Lung microvascular endothelial cell (primary cell): ENCODE measurements around the gene PRAMEF1. TPM values are rescaled to one million over a fixed set of nuclear protein-coding genes. Genes with fewer than 3 reads are reported as not detected.
"Not testable (repeated sequence)": the region's sequence is repeated elsewhere in the genome, so short reads cannot be mapped to it uniquely, and the experiment has no call there.

Experiments
- DNase-seq, 2 donors: peaks; one replicate each; pipeline versions ENCODE4 v3.0.0 to v3.0.0-alpha.2; 2010; ENCODE audit warnings: low read depth in 2 of 2
- total RNA-seq: library from RNA; depleted of rRNA; stranded (reverse); fragments of >200 nt; gene quantifications from 2 replicates; pipeline ENCODE4 v1.2.1, GENCODE V29; 2014

The PRAMEF1 gene, protein sequence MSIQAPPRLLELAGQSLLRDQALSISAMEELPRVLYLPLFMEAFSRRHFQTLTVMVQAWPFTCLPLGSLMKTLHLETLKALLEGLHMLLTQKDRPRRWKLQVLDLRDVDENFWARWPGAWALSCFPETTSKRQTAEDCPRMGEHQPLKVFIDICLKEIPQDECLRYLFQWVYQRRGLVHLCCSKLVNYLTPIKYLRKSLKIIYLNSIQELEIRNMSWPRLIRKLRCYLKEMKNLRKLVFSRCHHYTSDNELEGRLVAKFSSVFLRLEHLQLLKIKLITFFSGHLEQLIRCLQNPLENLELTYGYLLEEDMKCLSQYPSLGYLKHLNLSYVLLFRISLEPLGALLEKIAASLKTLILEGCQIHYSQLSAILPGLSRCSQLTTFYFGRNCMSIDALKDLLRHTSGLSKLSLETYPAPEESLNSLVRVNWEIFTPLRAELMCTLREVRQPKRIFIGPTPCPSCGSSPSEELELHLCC
- not detected in 2 replicates for total RNA-seq

DNA sequence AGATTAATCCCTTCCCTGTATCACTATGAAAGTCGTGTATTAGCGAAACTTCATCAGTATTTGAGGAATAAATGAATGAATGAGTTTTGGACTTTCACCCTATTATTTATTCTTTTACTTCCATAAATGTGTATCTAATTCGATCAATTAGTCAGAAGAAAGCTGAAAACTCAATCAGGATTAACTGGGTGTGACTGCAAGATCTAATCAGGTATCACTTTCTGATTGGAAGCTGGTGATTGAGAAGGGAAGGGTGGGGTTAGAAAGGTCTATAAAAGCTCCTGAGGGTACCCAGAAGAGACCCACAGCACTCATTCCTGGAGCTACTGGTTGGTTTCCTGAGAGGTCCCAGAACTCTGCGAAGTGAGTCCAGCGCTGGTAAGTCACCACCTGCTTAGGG lies at the start of gene PRAMEF1:
Gene PRAMEF1 (plus strand): TSS at position 301 of the 400 bp plus-strand sequence. CDS start 1,831 bp downstream, outside the sequence.
- not testable (repeated sequence) for DNase-seq

DNA sequence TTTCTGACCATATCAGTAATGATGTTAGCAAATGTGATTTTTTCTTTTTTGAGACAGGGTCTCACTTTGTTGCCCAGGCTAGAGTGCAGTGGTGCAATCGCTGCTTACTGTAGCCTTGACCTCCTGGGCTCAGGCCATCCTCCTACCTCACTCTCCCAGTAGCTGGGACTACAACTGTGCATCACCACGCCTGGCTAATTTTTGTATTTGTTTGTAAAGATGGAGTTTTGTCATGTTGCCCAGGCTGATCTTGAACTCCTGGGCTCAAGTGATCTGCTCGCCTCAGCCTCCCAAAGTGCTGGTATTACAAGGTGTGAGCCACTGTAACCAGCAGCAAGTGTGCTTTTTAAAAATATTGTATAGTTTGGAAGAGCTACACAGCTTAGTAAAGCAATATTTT lies 49.3 kb upstream of the PRAMEF1 start:
- no peak for DNase-seq

DNA sequence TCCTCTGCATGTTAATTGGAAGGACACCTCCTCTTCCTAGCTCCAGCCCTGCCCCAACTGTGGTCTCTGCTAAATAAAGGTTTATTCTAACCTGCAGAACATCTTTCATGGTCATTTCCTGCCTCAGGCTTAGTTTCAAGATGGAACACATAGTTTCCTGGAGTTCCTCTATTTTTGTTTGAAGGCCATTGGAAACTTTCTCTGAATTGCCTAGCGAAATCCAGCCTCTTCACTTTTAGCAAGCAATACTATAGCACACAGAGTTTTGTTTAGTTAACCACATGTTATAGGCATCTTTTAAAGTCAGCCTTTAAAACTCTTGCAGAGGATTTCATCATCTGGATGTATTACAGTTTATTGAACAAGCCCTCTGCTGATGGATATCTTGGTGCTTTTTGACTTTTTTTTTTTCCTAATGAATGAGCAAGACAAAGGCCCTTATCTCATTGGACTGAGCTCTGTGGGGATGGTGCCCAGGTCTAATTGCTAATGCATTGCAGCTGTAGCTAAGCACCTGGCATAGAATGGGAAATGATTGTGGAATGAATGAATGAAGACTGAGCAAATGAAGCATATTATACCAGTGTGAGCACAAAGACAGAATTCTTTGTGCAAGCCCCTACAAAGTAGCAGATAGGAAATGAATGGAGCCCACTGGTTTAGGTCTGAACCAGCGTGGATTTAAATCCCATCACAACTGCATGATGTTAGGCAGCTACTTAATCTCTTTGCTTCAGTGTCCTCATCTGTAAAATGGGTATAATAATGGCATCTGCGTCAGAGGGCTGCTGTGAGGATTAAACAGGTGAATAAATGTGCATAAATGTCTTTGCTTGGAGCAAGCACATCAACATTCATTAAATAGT lies 45.8 kb upstream of the PRAMEF1 start:
- DNase-seq = no peak

DNA sequence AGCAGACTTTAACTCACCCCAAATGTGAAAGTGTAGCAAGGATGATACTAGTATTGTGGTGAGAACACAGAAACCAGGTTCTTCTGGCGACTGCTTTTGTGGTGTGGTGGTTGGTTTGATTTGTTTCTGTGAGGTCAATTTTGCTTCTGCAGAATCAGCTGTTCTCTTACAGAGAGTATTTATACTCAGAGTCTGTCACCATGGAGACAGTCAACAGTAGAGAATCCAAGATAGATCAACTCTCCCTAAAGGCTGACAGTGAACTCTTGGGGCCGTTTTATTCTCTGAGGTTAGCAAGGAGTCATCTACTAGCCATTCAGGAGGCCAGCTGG lies 45.2 kb upstream of the PRAMEF1 start, which contains the start of gene CFAP107:
Gene CFAP107 (plus strand): TSS at position 209 of the 332 bp plus-strand sequence. CDS start 231 bp downstream, outside the sequence.
- DNase-seq = no peak

DNA sequence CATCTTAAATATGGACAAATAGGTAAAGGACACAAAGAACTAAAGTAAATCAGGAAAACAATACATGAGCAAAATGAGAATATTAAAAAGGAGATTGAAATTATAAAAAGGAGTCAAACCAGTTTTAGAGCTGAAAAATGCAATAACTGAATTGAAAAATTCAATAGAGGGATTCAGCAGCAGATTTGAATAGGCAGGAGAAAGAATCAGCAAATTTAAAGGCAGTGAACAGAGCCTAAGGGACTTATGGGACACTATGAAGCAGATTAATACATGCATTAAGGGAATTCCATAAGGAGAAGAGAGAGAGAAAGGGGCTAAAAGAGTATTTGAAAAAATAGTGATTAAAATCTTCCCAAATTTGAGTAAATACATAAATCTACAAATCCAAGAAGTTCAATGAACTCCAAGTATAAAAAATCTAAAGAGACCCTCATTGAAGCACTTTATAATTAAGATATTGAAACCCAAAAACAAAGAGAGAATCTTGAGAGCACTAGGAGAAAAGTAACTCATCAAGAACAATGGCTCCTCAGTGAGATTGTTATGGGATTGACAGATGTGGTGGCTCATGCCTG lies 42.3 kb upstream of the PRAMEF1 start:
- DNase-seq = no peak

DNA sequence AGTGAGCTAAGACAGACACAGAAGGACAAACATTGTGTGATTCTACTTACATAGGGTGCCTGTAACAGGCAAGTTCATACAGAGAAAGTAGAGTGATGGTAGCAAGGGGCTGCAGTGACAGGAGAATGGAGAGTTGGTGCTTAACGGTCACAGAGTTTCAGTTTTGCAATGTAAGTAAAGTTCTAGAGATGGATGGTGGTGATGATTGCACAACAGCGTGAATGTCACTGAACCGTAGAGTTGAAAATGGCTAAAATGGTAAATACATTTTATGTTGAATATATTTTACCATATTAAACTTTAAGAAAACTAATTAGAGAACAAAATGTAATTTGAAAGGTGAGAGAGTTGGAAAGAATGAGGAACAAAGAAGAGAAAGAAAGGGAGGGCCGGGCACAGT lies 36.5 kb upstream of the PRAMEF1 start:
- DNase-seq = no peak

DNA sequence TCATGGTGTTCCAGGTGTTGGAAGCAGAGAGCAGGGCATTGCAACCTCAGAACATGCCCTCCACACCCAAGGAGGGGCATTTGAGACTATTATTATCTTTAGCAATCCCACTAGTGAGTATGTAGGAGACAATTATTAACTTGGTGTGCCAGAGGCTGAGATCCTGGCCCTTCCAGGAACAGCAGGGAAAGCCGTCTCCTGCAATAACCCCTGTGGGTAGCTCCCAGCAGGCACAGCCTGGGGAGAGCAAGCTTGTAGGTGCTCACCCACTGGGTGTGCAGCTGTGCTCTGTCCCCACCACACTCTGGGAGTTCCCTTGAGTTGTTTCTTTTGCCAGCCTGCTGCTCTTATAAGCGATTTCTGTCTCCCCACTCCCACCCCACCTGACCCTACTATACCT lies 34.9 kb upstream of the PRAMEF1 start:
- no peak for DNase-seq

DNA sequence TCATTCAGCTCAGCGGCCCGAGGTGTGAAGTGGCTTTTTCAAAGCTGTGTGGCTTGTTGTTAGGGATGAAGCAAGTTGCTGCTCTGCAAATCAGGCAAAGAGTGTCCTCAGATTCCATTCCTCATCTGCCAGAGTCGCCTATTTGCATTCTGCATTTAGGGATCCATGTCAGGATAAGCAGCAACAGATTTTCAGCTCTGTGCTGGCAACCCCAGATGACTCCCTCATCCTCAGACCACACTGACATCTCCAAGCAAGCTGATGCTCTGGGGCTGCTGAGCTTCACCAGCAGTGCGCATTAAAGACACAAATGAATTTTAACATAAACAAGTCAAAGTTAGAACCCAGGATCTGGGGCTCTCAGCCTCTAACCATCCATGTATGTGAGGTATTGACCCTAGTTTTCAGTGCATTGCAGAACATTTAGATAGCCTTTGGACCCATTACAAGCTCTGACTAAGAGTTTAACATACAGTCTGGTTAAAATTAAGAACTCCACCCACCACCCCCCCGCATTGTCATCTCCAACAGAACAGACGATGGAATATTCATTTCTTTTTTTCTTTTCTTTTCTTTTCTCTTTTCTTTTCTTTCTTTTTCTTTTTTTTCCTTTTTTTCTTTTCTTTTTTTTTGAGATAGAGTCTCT lies 34.3 kb upstream of the PRAMEF1 start:
- DNase-seq = no peak

DNA sequence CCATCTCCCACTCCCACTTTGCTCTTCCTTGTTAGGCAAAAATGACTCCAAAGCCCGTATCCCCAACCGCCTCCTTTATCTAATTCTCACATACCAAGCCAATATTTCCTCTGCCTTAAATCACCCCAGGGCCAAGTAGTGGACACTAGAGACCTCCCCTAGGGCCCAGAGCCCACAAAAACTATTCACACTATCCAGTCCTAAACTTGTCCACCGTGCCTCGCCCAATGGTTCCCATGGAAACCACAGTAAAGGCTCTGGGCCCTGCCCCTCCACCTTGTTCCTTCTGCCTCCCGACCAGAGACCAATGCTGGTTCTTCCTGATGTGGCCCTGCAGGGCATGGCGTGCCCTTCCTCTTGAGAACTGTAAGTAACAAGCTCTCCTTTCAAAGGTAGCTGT lies 33.4 kb upstream of the PRAMEF1 start:
- no peak for DNase-seq

DNA sequence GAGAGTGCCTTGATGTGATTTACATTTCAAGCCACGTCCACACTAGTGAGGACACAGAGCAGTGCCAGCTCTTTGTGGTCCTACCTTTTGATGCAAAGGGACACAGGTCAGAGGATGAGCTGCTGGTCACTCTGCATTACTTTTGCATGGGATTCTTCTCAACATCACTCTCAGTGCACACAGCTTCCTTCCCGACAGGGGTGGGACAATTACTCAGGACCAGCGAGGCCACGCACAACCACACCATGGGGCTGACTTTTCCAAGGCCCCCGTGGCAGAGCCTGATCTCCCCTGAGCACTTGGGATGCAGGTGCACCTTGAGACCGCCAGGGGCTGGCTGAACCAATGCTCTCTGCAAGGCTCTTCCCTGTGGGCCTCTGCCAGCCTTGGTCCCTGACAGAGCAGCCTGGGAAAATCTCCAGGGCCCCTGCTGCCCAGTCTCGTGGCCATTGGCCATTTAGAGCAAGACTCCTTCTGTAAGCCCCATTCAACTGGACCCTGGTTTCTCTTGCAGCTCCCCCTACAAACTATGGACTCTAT lies 30.9 kb upstream of the PRAMEF1 start:
- DNase-seq = no peak

DNA sequence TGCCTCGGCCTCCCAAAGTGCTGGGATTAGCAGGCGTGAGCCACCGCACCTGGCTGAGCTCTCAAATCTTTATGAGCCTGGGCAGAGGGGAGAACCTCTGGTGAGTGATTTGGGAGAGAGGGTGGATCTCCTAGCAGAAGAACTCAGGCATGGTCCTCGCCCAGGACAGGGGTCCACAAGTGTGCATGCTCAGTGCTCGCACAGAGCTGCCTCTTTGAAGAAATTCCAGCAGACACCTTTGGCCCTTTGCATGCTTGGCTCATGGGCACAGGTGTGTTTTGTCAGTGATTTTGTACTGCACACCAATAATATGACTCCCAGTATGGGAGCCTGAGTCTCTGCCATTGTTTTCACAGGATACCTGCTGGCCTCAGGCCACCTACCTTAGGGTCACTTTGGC lies 29.4 kb upstream of the PRAMEF1 start:
- DNase-seq = no peak

DNA sequence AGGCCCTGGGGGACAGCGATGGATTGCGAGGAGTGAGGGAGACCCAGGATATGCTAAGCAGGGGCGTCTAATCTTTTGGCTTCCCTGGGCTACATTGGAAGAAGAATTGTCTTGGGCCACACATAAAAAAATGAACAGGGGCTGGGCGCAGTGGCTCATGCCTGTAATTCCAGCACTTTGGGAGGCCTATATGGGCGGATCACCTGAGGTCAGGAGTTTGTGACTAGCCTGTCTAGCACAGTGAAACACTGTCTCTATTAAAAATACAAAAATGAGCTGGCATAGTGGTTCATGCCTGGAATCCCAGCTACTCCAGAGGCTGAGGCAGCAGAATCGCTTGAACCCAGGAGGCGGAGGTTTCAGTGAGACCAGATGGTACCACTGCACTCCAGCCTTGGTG lies 28.4 kb upstream of the PRAMEF1 start:
- no peak for DNase-seq

DNA sequence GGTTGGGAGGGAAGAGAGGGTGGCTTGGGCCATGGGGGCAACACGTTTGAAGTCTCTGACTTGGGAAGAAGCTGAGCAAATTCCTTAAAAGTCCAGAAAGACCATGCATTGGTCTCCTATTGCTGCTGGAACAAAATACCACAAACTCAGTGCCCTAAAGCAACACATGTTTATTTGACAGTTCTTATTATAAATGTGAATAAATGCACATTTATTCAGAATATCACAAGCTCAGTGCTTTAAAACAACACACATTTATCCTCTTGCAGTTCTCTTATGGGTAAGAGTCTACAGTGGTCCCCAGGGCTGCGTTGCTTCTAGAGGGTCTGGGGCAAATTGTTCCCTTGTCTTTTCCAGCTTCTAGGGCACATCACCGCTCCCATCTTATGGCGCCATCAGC lies 27.7 kb upstream of the PRAMEF1 start:
- no peak for DNase-seq

DNA sequence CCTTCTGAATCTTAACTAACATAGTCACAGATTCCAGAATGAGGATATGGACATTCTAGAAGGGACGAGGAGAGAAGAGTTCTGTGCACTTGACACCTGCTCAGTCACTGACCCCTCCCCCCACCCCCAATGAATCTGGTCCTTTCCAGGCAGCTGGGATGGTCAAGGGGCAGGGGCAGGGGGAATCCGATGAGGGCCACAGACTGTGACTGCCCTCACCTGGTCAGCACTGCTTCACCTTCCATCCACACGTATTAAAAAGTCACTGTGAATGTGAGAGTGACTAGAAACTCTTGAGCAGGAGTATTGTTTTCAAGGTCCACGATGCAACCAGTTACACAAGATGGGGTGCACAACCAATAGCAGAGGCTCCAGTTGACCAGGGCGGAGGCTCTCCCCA lies 27.2 kb upstream of the PRAMEF1 start:
- DNase-seq = no peak

DNA sequence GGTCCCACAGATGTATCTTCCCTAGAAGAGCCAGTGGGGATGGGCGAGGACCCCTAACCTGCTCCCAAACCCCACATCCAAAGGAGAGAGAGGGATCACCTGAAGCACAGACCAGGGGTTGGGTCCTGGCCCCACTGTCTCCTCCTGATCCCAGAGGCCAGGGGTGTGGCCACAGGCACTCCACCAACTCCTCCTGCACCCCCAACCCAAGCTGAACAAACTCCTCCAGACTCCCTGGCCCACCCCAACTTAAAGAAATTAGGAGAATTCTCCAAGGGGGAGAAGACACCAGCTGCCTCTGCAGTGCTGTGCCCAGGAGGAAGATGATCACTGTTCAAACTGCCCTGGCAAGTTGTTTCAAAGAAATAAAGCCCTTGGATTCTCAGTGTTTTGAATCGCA lies 22.2 kb upstream of the PRAMEF1 start:
- no peak for DNase-seq

DNA sequence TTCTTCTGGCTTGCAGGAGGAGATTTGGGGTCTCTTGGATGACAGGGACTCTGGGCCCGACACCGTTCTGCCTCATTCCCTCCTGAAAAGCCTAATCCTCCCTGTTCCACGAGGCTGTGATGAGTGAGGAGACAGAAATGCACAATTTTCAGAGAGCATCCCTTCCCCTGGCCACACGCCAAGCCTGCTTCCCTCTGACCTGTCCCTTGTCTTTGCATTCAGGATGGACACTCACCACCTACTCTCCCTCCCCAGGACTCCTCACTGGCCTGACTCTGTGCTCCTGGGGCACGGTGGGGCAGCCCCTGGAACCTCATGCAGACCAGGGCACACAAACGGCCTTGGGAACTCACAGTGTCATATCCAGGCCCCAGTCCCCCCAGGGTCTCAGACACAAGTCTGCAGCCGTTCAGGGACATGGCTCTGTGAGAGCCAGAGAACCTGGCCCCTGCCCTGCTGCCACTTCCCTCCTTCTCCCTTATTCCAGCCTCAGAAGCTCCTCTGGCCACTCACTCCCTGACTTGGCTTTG lies 21.2 kb upstream of the PRAMEF1 start:
- no peak for DNase-seq

DNA sequence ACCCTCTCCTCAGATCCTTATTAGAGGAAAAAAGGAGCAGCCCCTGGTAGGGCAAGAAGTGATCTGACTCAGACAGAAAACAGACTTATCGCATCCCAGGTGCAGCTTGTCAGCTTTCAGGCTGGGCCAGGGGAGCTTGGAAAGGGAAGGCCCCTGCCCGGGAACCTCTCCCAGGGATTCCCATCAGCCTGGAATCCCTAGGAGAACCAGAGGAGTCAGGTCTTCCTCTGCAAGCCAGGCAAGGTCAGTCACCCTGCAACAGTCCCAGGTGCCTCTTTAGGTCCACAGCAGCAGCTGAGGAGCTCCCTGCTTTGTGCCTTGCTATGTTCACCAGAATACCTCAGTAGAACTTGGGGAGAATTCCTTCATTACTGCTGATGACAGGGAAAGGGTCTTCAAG lies 20.6 kb upstream of the PRAMEF1 start:
- no peak for DNase-seq

DNA sequence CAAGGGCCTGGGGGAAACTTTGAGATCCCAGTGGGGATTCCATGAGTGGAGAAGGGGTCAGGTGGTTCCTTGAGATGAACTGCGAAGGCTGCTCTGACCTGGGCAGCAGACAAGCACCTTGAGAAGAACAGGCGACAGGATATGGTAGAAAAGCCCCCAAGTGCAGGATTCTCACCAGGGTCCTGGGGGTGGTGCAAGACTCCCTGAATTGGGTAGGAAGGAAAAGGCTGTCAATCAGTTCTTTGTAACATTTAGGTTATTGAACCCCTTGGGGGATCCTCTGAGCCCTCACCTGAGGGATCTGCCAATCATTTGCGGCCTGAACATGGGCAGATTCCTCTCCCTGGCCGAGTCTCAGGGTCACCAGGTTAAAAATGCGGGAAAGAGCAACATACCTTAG lies 20.0 kb upstream of the PRAMEF1 start:
- no peak for DNase-seq

DNA sequence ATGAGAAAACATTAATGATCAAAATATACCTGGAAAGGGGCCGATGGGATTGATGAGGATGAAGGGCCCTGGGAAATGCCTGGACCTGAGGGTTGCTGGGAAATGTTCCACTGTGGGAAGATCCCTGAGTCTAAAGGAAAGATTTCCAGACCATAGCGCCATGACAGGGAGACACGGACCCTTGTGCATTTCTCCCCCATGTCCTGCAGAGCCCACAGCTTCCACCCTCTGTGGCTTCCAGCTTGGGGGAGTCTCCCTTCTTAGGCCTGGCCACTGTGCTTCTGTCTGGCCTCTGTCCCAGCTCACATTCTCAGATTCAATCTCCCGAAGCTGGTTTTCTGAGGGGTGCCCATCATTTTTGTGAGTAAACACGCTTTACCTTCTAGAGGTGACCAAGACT lies 18.7 kb upstream of the PRAMEF1 start:
- no peak for DNase-seq

DNA sequence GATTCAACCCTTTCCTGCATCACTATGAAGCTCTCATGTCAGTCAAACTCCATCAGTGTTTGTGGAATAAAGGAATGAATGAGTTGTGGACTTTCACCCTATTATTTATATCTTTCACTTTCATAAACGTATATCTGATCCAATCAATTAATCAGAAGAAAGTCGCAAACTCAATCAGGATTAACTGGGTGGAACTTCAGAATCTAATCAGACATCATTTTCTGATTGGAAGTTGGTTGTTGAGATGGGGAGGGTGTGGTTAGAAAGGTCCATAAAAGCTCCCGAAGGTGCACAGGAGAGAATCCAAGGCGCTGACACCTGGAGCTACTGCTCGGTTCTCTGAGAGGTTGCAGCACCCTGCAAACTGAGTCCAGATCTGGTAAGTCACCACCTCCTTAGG lies 17.8 kb upstream of the PRAMEF1 start, which contains the start of gene PRAMEF12:
Gene PRAMEF12 (plus strand): TSS at position 301 of the 400 bp plus-strand sequence. CDS start 1,130 bp downstream, outside the sequence.
- no peak for DNase-seq

DNA sequence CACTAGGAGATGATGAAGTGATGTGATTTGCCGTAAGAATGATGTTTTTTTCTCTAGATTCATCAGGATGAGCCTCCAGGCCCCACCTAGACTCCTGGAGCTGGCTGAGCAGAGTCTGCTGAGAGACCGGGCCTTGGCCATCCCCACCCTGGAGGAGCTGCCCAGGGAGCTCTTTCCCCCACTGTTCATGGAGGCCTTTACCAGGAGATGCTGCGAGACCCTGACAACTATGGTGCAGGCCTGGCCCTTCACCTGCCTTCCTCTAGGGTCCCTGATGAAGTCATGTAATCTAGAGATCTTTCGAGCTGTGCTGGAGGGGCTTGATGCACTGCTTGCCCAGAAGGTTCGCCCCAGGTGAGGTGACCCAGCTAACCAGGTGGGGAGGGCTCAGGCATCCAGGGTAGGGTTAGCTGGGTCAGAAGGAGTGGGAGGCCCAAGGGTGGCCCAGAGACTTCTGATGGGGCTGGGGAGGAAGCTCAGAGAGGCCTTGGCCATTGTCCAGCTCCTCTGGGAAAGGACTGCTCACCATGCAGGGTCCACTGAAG lies 16.3 kb upstream of the PRAMEF1 start:
- DNase-seq = no peak
